ENCODE results near the gene FXYD4.
A peak's percentile ranks its signal among the peaks of the same experiment; 100 is the strongest.

Gene FXYD4

GRCh38 chr10:43421201-43421507 lies 49.7 kb downstream of the FXYD4 start:
- no peak for TF ChIP-seq FOXM1 (IDR thresholded peaks at IDR 0.05; ENCODE audit: borderline replicate concordance, low read depth)
- TF ChIP-seq EGR1 (IDR thresholded peaks at IDR 0.05), result no peak
- no peak for TF ChIP-seq YY1 (IDR thresholded peaks at IDR 0.05; ENCODE audit: low read depth)
- TF ChIP-seq CREB1 (IDR thresholded peaks at IDR 0.05; ENCODE audit: low read depth), result no peak
- TF ChIP-seq TAF1 (IDR thresholded peaks at IDR 0.05; ENCODE audit: low read depth), result no peak
- no peak for TF ChIP-seq REST (IDR thresholded peaks at IDR 0.05; ENCODE audit: low read depth)
- TF ChIP-seq ZBTB7A (IDR thresholded peaks at IDR 0.05; ENCODE audit: low read depth), result no peak
- TF ChIP-seq RAD21 (IDR thresholded peaks at IDR 0.05; ENCODE audit: low read depth), result no peak
- no peak for TF ChIP-seq EP300 (IDR thresholded peaks at IDR 0.05; ENCODE audit: borderline replicate concordance)
- TF ChIP-seq TCF12 (IDR thresholded peaks at IDR 0.05; ENCODE audit: low read depth), result no peak
- no peak for TF ChIP-seq MAX (IDR thresholded peaks at IDR 0.05)
- TF ChIP-seq TEAD4 (IDR thresholded peaks at IDR 0.05), result no peak
- no peak for TF ChIP-seq NFIC (IDR thresholded peaks at IDR 0.05)
- no peak for TF ChIP-seq USF1 (IDR thresholded peaks at IDR 0.05)
- TF ChIP-seq CEBPB (IDR thresholded peaks at IDR 0.05), result no peak

- no peak for TF ChIP-seq TEAD4 (IDR thresholded peaks at IDR 0.05)
- no peak for TF ChIP-seq USF1 (IDR thresholded peaks at IDR 0.05)
- TF ChIP-seq RAD21 (IDR thresholded peaks at IDR 0.05; ENCODE audit: low read depth), result no peak
- no peak for TF ChIP-seq FOXM1 (IDR thresholded peaks at IDR 0.05; ENCODE audit: borderline replicate concordance, low read depth)
- no peak for TF ChIP-seq EGR1 (IDR thresholded peaks at IDR 0.05)
- no peak for TF ChIP-seq REST (IDR thresholded peaks at IDR 0.05; ENCODE audit: low read depth)
- no peak for TF ChIP-seq CEBPB (IDR thresholded peaks at IDR 0.05)
- TF ChIP-seq YY1 (IDR thresholded peaks at IDR 0.05; ENCODE audit: low read depth), result no peak
- no peak for TF ChIP-seq ZBTB7A (IDR thresholded peaks at IDR 0.05; ENCODE audit: low read depth)
- TF ChIP-seq CREB1 (IDR thresholded peaks at IDR 0.05; ENCODE audit: low read depth), result no peak
- TF ChIP-seq TCF12 (IDR thresholded peaks at IDR 0.05; ENCODE audit: low read depth), result no peak
- no peak for TF ChIP-seq MAX (IDR thresholded peaks at IDR 0.05)
- TF ChIP-seq TAF1 (IDR thresholded peaks at IDR 0.05; ENCODE audit: low read depth), result no peak
- TF ChIP-seq EP300 (IDR thresholded peaks at IDR 0.05; ENCODE audit: borderline replicate concordance), result no peak
Observed at GRCh38 chr10:43421519-43421918, 50.1 kb downstream of the FXYD4 start.

- TF ChIP-seq FOXM1 (IDR thresholded peaks at IDR 0.05; ENCODE audit: borderline replicate concordance, low read depth), result no peak
- TF ChIP-seq RAD21 (IDR thresholded peaks at IDR 0.05; ENCODE audit: low read depth), result no peak
- TF ChIP-seq MAX (IDR thresholded peaks at IDR 0.05), result no peak
- TF ChIP-seq TAF1 (IDR thresholded peaks at IDR 0.05; ENCODE audit: low read depth), result no peak
- TF ChIP-seq USF1 (IDR thresholded peaks at IDR 0.05), result no peak
- no peak for TF ChIP-seq EP300 (IDR thresholded peaks at IDR 0.05; ENCODE audit: borderline replicate concordance)
- TF ChIP-seq CEBPB (IDR thresholded peaks at IDR 0.05), result peak; percentile 35; the same call in 1 of the 2 replicates
Observed at GRCh38 chr10:43424416-43424815, 53.0 kb downstream of the FXYD4 start.

Data from Ishikawa (cell line).